HG02870 (cell line): Measurements from ENCODE around the gene ARHGEF11.

ENCODE experiments used
- ATAC-seq: cut with Tn5 transposase; IDR thresholded peaks from one replicate; pipeline ENCODE4 v1.9.1; 2021; ENCODE audit warnings: mild to moderate bottlenecking, moderate library complexity; ENCODE audit not compliant: unreplicated experiment

The ARHGEF11 gene

GRCh38 chr1:157050836-157051235, 5.3 kb upstream of the ARHGEF11 start:
- ATAC-seq: no peak

GRCh38 chr1:157047062-157047410, 1.5 kb upstream of the ARHGEF11 start:
- no peak for ATAC-seq

GRCh38 chr1:157044326-157044725, 1.2 kb downstream of the ARHGEF11 start:
- ATAC-seq: no peak

DNA sequence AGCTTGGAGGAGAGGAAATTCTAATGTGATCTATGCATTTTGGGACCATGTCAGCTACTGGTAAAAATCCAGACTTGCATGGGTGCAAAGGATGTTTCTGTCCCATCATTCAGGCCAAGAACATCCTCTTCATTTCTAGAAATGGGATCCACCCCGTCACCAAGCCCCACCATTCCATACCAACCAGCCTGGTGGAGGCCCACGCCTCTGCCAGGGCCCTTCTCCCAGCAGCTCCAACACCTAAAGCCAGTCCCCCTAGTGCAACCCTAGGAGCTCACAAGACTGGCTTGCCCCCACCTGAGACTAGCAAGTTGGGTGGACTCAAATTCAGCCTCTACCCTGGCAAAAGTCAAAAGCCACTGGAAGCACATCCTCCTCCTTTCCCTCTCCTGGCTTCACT, 1.9 kb downstream of the ARHGEF11 start:
- no peak for ATAC-seq

DNA sequence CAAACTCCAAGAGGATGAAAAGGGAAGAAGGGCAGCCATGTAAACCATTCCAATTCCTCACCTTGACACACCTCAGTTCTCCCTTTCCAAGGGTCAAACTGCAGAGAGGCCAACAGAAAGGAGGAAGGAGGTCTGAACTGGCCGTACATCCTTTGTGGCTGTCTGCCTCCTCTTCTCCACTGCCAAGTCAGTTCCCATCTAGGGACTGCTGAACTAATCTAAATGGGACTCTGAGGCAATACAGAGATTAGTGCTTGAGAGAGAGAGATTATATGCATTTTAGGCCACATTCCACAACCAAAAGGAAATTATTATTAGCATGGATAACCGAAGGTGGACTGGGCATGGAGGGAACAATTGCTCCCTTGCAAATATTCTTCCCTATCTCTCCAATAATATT, 2.7 kb downstream of the ARHGEF11 start:
- no peak for ATAC-seq

DNA sequence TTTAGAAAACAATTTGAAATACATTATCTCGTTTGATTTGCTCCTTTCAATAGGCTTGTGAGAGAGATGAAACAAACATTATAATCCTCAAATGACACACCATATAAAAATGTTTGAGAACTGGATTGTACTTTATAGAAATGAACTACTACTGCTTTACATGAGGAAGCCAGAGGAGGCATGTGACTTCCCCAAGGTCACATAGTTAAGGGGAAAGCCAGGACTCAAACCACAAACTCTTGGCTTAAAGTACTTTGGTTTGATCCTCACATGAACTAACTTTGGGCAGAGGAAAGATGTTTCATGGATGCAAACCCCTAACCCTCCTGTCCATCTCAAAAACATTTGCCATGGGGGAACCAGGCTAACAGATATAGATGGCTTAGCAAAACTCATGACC, 4.7 kb downstream of the ARHGEF11 start:
- ATAC-seq: no peak

DNA sequence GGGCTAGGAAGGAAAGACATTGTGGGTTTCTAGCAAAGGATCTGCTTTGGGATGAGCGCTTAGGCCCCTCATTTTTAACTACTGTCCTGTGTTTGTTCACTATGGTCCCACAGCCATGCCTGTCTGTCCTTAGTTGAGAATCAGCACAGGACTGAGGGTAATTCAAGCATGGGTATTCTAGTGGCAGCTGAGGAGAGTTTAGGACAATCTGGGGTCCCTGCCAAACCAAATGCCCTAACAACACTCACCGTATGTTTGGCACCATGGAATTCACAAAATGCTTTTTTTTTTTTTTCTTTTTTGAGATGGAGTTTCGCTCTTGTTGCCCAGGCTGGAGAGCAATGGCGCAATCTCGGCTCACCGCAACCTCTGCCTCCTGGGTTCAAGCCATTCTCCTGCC, 10.4 kb downstream of the ARHGEF11 start:
- no peak for ATAC-seq

GRCh38 chr1:157034137-157034800, 11.3 kb downstream of the ARHGEF11 start:
- ATAC-seq: no peak

- no peak for ATAC-seq
Measured at GRCh38 chr1:157033357-157033876, 12.1 kb downstream of the ARHGEF11 start.

GRCh38 chr1:157032303-157032702, 13.2 kb downstream of the ARHGEF11 start:
- ATAC-seq: no peak

GRCh38 chr1:157030728-157031127, 14.8 kb downstream of the ARHGEF11 start:
- no peak for ATAC-seq

DNA sequence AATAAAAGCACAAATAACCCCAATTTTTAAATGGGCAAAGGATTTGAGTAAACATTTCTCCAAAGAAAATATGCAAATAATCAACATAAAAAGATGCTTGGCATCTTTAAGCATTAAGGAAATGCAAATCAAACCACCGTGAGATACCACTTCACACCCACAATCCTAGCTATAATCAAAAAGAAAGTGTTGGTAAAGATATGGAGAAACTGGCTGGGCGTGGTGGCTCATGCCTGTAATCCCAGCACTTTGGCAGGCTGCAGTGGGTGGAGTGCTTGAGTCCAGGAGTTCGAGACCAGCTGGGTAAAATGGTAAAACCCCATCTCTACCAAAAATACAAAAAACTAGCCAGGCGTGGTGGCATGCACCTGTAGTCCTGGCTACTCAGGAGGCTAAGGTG, 16.9 kb downstream of the ARHGEF11 start:
- no peak for ATAC-seq

GRCh38 chr1:157025856-157026255, 19.7 kb downstream of the ARHGEF11 start:
- ATAC-seq: no peak

GRCh38 chr1:157025385-157025784, 20.2 kb downstream of the ARHGEF11 start:
- no peak for ATAC-seq

GRCh38 chr1:157021688-157022087, 23.9 kb downstream of the ARHGEF11 start:
- ATAC-seq: no peak

DNA sequence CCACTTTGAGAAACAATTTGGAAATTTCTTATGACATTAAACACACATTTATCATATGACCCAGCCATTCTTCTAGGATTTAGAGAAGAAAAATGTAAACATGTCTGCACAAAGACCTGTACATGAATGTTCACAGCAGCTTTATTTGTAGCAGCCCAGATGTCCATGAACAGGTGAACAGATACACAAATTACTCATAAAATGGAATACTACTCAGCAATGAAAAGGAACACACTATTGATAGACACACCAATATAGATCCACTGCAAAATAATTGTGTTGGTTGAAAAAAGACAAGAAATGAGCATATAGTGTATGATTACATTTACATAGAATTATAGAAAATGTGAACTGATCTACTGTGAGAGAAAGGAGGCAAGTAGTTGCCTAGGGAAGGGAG, 26.1 kb downstream of the ARHGEF11 start:
- ATAC-seq: no peak

GRCh38 chr1:157011845-157012244, 33.7 kb downstream of the ARHGEF11 start:
- no peak for ATAC-seq

- ATAC-seq: no peak
Measured at GRCh38 chr1:157008502-157008901, 37.0 kb downstream of the ARHGEF11 start.

GRCh38 chr1:157007306-157007705, 38.2 kb downstream of the ARHGEF11 start:
- no peak for ATAC-seq

- ATAC-seq: no peak
Measured at GRCh38 chr1:157006676-157007075, 38.9 kb downstream of the ARHGEF11 start.

DNA sequence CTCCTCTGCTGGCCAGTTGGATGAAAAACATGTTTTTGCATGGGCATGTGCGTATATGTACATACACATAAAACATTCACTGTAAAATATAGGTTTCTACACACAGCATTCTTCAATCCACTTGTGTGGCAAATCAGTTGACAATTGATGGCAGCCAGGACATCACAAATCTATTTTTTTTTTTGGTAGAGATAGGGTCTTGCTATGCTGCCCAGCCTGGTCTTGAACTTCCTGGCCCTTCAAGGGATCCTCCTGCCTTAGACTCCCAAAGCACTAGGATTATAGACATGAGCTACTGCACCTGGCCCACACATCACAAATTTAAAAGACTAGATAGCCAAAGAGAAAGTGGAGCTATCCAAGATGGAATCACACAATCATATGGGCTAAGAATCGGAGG, 39.6 kb downstream of the ARHGEF11 start:
- no peak for ATAC-seq

DNA sequence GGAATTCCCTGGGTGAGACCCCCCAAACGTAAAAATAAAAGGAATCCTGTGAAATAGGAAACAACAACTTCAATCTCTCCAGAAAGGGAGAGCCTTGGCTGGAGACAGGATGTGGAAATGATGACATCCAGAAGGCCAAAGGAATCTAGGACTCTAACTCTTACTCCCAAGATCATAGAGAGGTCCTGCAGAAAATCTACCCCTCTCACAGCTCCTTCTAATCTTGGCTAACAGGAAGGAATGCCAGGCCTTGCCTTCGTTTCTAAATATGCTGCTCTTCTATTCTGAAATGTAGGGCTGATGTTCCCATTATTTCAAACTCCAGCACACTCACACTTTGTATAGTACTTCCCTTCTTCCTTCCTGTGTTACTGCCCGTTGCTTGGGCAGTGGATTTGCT, 40.7 kb downstream of the ARHGEF11 start:
- ATAC-seq: no peak

DNA sequence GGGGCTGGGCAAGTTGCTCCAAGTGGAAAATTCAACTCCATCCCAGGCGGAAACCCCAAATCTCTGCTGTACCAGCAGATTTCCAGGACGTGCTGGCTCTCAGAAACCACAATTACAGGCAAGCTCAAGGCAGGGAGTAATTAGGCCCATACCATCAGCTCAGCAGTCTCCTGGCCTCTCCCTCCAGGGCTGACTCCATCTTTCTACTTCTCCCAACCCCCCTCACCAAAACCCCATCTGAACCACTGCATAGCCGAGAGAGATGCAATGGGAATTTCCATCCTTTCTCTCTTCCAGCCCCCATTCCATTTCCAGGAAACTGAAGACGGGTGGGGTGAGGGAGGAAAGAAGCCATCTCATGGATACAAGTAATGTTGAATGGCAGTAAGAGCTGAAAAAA, 41.2 kb downstream of the ARHGEF11 start:
- ATAC-seq: no peak
